Nucleus accumbens (tissue), 56 donors: ENCODE data around the gene PGP.

Source experiments
- DNase-seq, 56 donors: peaks; one replicate each; lab custom pipeline; 2025; lab: John Stamatoyannopoulos, UW

The PGP gene

DNA sequence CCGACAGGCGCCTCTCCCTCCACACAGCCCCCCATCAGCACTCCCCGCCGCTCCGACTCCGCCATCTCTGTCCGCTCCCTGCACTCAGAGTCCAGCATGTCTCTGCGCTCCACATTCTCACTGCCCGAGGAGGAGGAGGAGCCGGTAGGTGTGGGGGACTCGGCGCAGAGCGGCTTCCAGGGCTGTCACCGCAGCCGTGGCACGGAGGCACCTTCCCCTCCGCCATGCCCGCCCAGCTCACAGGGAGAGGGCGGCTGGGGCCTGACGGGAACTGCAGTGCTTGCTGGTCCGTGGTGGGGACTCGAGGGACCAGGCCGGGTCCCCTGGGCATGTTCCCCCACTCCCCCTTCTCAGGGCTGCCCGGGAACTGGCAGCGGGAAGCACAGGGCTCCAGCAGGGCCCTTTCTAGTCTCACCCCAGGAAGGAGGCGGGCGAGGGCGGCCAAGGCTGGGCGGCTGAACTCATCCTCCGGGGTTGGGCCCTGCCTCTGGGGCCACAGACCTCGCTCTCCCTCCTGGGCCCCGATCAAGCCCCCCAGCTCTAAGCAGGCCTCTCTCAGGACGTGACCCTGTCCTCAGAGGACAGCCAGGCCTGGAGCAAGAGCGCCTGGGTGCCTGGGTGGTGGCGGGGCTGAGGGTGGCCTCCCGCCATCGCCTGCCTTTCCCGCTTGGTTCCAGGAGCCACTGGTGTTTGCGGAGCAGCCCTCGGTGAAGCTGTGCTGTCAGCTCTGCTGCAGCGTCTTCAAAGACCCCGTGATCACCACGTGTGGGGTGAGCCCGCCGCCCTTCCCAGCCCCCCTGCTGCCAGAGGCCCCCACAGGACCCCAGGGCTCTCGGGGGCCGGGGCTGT lies 43.8 kb downstream of the PGP start:
- DNase-seq: no peak

- no peak for DNase-seq
These were observed 44.6 kb downstream of the PGP start for GRCh38 chr16:2170080-2170479.

GRCh38 chr16:2167068-2167638 lies 47.5 kb downstream of the PGP start:
- DNase-seq: no peak

GRCh38 chr16:2166263-2167067 lies 48.2 kb downstream of the PGP start:
- no peak for DNase-seq

GRCh38 chr16:2165861-2166260 lies 48.8 kb downstream of the PGP start:
- DNase-seq: no peak

DNA sequence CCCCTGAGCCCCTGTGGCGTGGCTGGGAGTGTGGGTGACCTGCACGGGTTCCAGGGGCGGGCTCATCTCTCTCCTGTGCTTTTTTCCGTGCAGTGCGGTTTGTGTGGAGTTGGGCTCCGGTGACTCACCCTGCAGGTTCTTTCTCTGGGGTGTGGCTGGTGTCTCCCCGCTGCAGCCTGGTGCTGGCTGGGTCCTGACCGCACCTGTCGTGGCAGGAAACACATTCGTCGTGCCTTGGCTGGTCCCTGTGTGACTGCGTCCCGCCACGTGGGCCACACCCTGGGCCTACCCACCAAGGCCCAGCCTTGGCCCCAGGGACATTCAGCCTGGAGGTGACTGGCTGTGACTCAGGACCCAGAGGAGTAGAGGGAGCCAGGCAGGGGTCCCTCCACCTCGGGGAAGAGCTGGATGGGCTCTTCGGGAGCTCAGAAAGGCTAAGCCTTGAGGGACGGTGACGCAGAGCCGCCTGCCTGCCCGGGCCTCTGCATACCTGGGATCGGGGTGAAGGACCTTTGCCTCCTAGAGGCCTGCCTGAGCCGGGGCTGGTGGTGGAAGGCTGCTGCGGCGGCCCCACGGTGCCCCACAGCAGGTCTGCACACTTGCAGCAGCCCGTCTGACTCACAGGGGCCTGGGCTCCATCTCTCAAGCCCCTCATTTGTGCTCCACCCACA lies 51.3 kb downstream of the PGP start:
- DNase-seq: peak in 12 of 56 donors; percentile 6 to 59 (median 18)

DNA sequence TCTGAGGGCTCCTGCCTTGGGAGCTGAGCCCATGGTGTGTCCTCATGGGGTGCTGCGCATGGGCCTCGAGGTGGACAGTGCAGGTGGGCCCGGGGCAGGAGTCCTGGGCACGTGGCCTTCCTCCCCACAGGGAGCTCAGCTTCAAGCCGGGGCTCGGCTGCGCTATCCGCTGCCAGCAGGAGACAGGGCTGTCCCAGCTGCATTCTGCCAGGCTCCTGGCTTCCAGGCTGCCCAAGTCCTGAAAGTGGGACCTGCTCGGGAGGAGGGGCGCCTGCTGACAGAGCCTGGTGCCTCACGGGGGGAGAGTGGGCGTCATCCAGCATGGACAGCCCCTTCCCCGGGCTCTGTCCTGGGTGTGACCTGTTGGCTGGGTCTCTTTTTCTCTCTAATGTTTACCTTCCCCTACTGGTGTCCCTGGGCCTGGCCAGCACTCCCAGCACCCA lies 51.9 kb downstream of the PGP start:
- no peak for DNase-seq

DNA sequence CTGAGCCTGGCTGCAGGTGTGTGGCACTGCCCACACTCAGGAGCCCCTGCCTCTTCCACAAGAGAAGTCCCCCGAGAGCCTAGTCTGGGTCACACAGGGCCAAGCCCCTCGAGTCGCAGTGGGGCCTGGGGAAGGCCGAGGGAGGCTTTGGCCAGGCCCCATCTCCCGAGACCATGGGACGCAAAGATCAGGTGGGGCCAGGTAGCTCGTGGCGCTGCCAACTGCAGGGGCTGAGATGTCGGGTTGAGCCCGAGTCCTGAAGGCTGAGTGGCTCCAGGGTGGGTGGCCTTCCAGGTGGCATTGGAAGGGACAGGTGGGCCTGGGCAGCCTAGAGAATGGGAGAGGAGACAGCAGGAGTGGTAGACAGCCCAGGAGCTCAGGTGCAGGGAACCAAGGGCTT lies 52.7 kb downstream of the PGP start:
- no peak for DNase-seq
